Thyroid gland (tissue), 4 donors: Measurements from ENCODE around the gene DNMT1.

Experiments used
- POLR2A ChIP-seq, 2 donors: fragments of 450-650 bp; IDR thresholded peaks; one replicate each; pipeline ENCODE4 v1.6.1; 2017; ENCODE audit warnings: antibody characterized with exemption in 2 of 2, mild to moderate bottlenecking in 2 of 2, moderate library complexity in 1 of 2
- TF ChIP-seq, protein P1 (sequence below), 6 experiments: fragments of 200-600 bp in 3 of 6; fragments of 450-650 bp in 3 of 6; sonication (generic) in 3 of 6; IDR thresholded peaks; one replicate each; pipeline ENCODE4 v1.5.1; 2016 to 2019; ENCODE audit warnings: antibody characterized with exemption in 6 of 6, mild to moderate bottlenecking in 2 of 6, inconsistent platforms in 1 of 6, moderate library complexity in 1 of 6

DNA sequence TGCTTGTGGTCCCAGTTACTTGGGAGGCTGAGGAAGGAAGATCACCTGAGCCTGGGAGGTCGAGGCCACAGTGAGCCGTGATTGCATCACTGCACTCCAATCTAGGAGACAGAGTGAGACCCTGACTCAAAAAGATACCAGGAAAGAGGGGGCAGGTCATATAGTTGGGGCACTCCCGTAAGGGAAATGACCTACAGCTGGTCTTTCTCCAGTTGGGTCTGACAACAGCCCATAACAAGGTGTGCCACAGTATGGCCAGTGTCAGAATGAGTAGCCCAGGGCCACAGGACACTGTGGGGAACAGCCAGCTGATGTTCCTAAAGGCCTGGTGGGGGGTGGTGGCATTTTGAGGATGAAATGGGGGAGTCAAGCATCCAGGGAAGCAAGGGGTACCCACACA lies 10.8 kb downstream of the DNMT1 start:
- TF ChIP-seq, protein P1, sequence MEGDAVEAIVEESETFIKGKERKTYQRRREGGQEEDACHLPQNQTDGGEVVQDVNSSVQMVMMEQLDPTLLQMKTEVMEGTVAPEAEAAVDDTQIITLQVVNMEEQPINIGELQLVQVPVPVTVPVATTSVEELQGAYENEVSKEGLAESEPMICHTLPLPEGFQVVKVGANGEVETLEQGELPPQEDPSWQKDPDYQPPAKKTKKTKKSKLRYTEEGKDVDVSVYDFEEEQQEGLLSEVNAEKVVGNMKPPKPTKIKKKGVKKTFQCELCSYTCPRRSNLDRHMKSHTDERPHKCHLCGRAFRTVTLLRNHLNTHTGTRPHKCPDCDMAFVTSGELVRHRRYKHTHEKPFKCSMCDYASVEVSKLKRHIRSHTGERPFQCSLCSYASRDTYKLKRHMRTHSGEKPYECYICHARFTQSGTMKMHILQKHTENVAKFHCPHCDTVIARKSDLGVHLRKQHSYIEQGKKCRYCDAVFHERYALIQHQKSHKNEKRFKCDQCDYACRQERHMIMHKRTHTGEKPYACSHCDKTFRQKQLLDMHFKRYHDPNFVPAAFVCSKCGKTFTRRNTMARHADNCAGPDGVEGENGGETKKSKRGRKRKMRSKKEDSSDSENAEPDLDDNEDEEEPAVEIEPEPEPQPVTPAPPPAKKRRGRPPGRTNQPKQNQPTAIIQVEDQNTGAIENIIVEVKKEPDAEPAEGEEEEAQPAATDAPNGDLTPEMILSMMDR (IDR thresholded peaks at IDR 0.05), result no peak
- TF ChIP-seq POLR2A (IDR thresholded peaks at IDR 0.05), result no peak
